ENCODE measurements around the gene ZNF445.
"Not testable (repeated sequence)": the region's sequence is repeated elsewhere in the genome, so short reads cannot be mapped to it uniquely, and the experiment has no call there.

ZNF445 gene

GRCh38 chr3:44418549-44418948, 58.9 kb downstream of the ZNF445 start:
- Histone ChIP-seq H3K4me3 (ENCODE audit: low read length) (no peak overlapping the region), H3K9me3 (ENCODE audit: control insufficient read depth, insufficient read depth, low read length) (no peaks in the 10 kb centered on the region), H3K4me2 (ENCODE audit: low read length) (no peak overlapping the region), H3K27me3 (ENCODE audit: control insufficient read depth, low read length) (no peaks in the 10 kb centered on the region), H3F3A (ENCODE audit: control insufficient read depth, insufficient read depth) (no peaks in the 10 kb centered on the region), H3K36me3 (ENCODE audit: control insufficient read depth, low read length) (no peaks in the 10 kb centered on the region), H3K79me2 (ENCODE audit: control insufficient read depth, low read length) (no peaks in the 10 kb centered on the region), H4K20me1 (ENCODE audit: control insufficient read depth, insufficient read depth, low read depth, low read length) (no peaks in the 10 kb centered on the region), H3K9me2 (replicated peaks; ENCODE audit: control insufficient read depth, low read length) (no peaks in the 10 kb centered on the region), H3K27ac (ENCODE audit: low read depth, low read length) (no peak overlapping the region), H3K4me1 (ENCODE audit: control insufficient read depth, low read length) (no peaks in the 10 kb centered on the region)
- TF ChIP-seq EZH2phosphoT487 (IDR thresholded peaks at IDR 0.05; ENCODE audit: borderline replicate concordance, low read length), result no peak
- TF ChIP-seq, protein P1, sequence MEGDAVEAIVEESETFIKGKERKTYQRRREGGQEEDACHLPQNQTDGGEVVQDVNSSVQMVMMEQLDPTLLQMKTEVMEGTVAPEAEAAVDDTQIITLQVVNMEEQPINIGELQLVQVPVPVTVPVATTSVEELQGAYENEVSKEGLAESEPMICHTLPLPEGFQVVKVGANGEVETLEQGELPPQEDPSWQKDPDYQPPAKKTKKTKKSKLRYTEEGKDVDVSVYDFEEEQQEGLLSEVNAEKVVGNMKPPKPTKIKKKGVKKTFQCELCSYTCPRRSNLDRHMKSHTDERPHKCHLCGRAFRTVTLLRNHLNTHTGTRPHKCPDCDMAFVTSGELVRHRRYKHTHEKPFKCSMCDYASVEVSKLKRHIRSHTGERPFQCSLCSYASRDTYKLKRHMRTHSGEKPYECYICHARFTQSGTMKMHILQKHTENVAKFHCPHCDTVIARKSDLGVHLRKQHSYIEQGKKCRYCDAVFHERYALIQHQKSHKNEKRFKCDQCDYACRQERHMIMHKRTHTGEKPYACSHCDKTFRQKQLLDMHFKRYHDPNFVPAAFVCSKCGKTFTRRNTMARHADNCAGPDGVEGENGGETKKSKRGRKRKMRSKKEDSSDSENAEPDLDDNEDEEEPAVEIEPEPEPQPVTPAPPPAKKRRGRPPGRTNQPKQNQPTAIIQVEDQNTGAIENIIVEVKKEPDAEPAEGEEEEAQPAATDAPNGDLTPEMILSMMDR (IDR thresholded peaks at IDR 0.05; ENCODE audit: low read depth, low read length, poor library complexity, severe bottlenecking), result peak; percentile 49

- not testable (repeated sequence) for H4K20me1 ChIP-seq (ENCODE audit: control insufficient read depth, insufficient read depth, low read depth, low read length); H3F3A ChIP-seq (ENCODE audit: control insufficient read depth, insufficient read depth); H3K4me3 ChIP-seq (ENCODE audit: low read length); H3K27ac ChIP-seq (ENCODE audit: low read depth, low read length); H3K4me2 ChIP-seq (ENCODE audit: low read length); H3K79me2 ChIP-seq (ENCODE audit: control insufficient read depth, low read length); H3K9me2 ChIP-seq (replicated peaks; ENCODE audit: control insufficient read depth, low read length); H3K9me3 ChIP-seq (ENCODE audit: control insufficient read depth, insufficient read depth, low read length); H3K36me3 ChIP-seq (ENCODE audit: control insufficient read depth, low read length); H3K27me3 ChIP-seq (ENCODE audit: control insufficient read depth, low read length); H3K4me1 ChIP-seq (ENCODE audit: control insufficient read depth, low read length)
Measured at GRCh38 chr3:44418118-44418517, 59.4 kb downstream of the ZNF445 start.

GRCh38 chr3:44416031-44417030, 61.1 kb downstream of the ZNF445 start:
- no peaks in the 10 kb centered on the region for H3K9me3 ChIP-seq (ENCODE audit: control insufficient read depth, insufficient read depth, low read length)
- no peaks in the 10 kb centered on the region for H4K20me1 ChIP-seq (ENCODE audit: control insufficient read depth, insufficient read depth, low read depth, low read length)
- no peaks in the 10 kb centered on the region for H3K27me3 ChIP-seq (ENCODE audit: control insufficient read depth, low read length)
- H3K9me2 ChIP-seq (replicated peaks; ENCODE audit: control insufficient read depth, low read length), result no peaks in the 10 kb centered on the region
- H3K4me2 ChIP-seq (ENCODE audit: low read length), result no peak overlapping the region
- no peaks in the 10 kb centered on the region for H3K4me1 ChIP-seq (ENCODE audit: control insufficient read depth, low read length)
- no peaks in the 10 kb centered on the region for H3K36me3 ChIP-seq (ENCODE audit: control insufficient read depth, low read length)
- no peak overlapping the region for H3K27ac ChIP-seq (ENCODE audit: low read depth, low read length)
- no peaks in the 10 kb centered on the region for H3K79me2 ChIP-seq (ENCODE audit: control insufficient read depth, low read length)
- H3F3A ChIP-seq (ENCODE audit: control insufficient read depth, insufficient read depth), result no peaks in the 10 kb centered on the region
- TF ChIP-seq EZH2phosphoT487 (IDR thresholded peaks at IDR 0.05; ENCODE audit: borderline replicate concordance, low read length), result no peak
- TF ChIP-seq, protein P1 (IDR thresholded peaks at IDR 0.05; ENCODE audit: low read depth, low read length, poor library complexity, severe bottlenecking), result no peak
- no peak overlapping the region for H3K4me3 ChIP-seq (ENCODE audit: low read length)

GRCh38 chr3:44415421-44415820, 62.0 kb downstream of the ZNF445 start:
- Histone ChIP-seq H3K36me3 (ENCODE audit: control insufficient read depth, low read length) (no peaks in the 10 kb centered on the region), H3K9me2 (replicated peaks; ENCODE audit: control insufficient read depth, low read length) (no peaks in the 10 kb centered on the region), H3K4me2 (ENCODE audit: low read length) (no peak overlapping the region), H3K4me1 (ENCODE audit: control insufficient read depth, low read length) (no peaks in the 10 kb centered on the region), H3K27me3 (ENCODE audit: control insufficient read depth, low read length) (no peaks in the 10 kb centered on the region), H4K20me1 (ENCODE audit: control insufficient read depth, insufficient read depth, low read depth, low read length) (no peaks in the 10 kb centered on the region), H3K79me2 (ENCODE audit: control insufficient read depth, low read length) (no peaks in the 10 kb centered on the region), H3K27ac (ENCODE audit: low read depth, low read length) (no peak overlapping the region), H3K9me3 (ENCODE audit: control insufficient read depth, insufficient read depth, low read length) (no peaks in the 10 kb centered on the region), H3K4me3 (ENCODE audit: low read length) (no peak overlapping the region), H3F3A (ENCODE audit: control insufficient read depth, insufficient read depth) (no peaks in the 10 kb centered on the region)
- TF ChIP-seq EZH2phosphoT487 (IDR thresholded peaks at IDR 0.05; ENCODE audit: borderline replicate concordance, low read length), result no peak
- TF ChIP-seq, protein P1 (IDR thresholded peaks at IDR 0.05; ENCODE audit: low read depth, low read length, poor library complexity, severe bottlenecking), result no peak

All from DOHH2 (cell line).